MCF 10A (cell line): Measurements from ENCODE around the gene DDX1. TPM values are rescaled to one million over a fixed set of nuclear protein-coding genes. Genes with fewer than 3 reads are reported as not detected.

Experiments
- BruUV-seq: library from RNA; stranded (reverse); fragments of 400-500 nt; replicated peaks from 2 replicates; lab custom pipeline; 2021; lab: Mats Ljungman, UMichigan
- CTCF ChIA-PET: fragments of 300-600 bp; sonication (Branson Sonifier 250); formaldehyde crosslinking; extraction: SDS; loops from one replicate; lab custom pipeline; 2021; ENCODE audit warnings: antibody characterized with exemption, inconsistent platforms; lab: Yijun Ruan, JAX
- POLR2A ChIA-PET: fragments of 300-600, 350-650 bp; sonication (Branson Sonifier 250); formaldehyde crosslinking; extraction: SDS; loops from one replicate; lab custom pipeline; 2020; ENCODE audit warnings: antibody characterized with exemption, inconsistent platforms; lab: Yijun Ruan, JAX
- DNase-seq: peaks from one replicate; pipeline ENCODE4 v3.0.0-alpha.2; 2018; ENCODE audit not compliant: unreplicated experiment
- H3K27ac Mint-ChIP-seq: one replicate; pipeline ENCODE4 v1.8.0; 2022; ENCODE audit warnings: mild to moderate bottlenecking, low read depth, mixed read lengths; ENCODE audit not compliant: unreplicated experiment
- H3K27me3 Mint-ChIP-seq: one replicate; pipeline ENCODE4 v1.8.0; 2022; ENCODE audit warnings: mixed read lengths; ENCODE audit not compliant: insufficient read depth, unreplicated experiment
- H3K36me3 Mint-ChIP-seq: one replicate; pipeline ENCODE4 v1.8.0; 2022; ENCODE audit warnings: mild to moderate bottlenecking, moderate library complexity, mixed read lengths; ENCODE audit not compliant: insufficient read depth, unreplicated experiment
- H3K4me1 Mint-ChIP-seq: one replicate; pipeline ENCODE4 v1.8.0; 2022; ENCODE audit warnings: mixed read lengths; ENCODE audit not compliant: insufficient read depth, unreplicated experiment
- H3K4me3 Mint-ChIP-seq: one replicate; pipeline ENCODE4 v1.8.0; 2022; ENCODE audit warnings: mild to moderate bottlenecking, moderate library complexity, mixed read lengths; ENCODE audit not compliant: unreplicated experiment
- H3K9me3 Mint-ChIP-seq: one replicate; pipeline ENCODE4 v1.8.0; 2022; ENCODE audit warnings: mixed read lengths; ENCODE audit not compliant: unreplicated experiment
- intact Hi-C: fragments of 100-400 bp; cut with micrococcal nuclease; formaldehyde crosslinking; loops from 2 replicates; pipeline ENCODE4 v1.14.1; 2022
- total RNA-seq: library from RNA; stranded (reverse); gene quantifications from 2 replicates; pipeline ENCODE4 v1.2.3, GENCODE V29; 2022
- TF ChIP-seq, protein P1 (sequence below): fragments of 200-600 bp; IDR thresholded peaks from one replicate; pipeline ENCODE4 v1.8.0; 2022; ENCODE audit warnings: antibody characterized with exemption, mild to moderate bottlenecking; ENCODE audit not compliant: unreplicated experiment

DDX1 gene
- total RNA-seq, 1 experiment from 2014 or later = 119 TPM

DNA sequence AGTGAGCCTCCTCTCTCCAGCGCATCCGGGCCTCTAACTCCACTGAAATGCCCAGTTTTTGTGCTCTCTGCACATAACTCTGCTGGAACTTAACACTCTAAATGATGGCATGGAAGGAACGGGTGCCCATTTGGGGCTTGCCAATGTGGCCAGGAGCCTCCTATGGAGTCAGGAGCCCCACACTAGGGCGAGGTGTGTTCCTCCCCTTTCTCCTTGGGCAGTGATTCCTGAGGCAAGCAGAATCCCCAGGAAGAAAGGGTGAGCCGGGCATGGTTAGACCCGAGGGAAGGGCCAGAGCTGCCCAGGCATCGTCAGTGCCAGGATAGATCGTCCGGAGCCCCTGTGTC is 63.0 kb downstream of the DDX1 start:
- Mint-ChIP-seq H3K27ac (no peak overlapping the region), H3K9me3 (peaks cover 8% of the 10 kb centered on the region), H3K4me1 (no peaks in the 10 kb centered on the region), H3K36me3 (no peaks in the 10 kb centered on the region), H3K4me3 (no peak overlapping the region), H3K27me3 (peaks cover 48% of the 10 kb centered on the region)
- intact Hi-C loops = no loop called here
- no TSS peak for BruUV-seq
- TF ChIP-seq, protein P1, sequence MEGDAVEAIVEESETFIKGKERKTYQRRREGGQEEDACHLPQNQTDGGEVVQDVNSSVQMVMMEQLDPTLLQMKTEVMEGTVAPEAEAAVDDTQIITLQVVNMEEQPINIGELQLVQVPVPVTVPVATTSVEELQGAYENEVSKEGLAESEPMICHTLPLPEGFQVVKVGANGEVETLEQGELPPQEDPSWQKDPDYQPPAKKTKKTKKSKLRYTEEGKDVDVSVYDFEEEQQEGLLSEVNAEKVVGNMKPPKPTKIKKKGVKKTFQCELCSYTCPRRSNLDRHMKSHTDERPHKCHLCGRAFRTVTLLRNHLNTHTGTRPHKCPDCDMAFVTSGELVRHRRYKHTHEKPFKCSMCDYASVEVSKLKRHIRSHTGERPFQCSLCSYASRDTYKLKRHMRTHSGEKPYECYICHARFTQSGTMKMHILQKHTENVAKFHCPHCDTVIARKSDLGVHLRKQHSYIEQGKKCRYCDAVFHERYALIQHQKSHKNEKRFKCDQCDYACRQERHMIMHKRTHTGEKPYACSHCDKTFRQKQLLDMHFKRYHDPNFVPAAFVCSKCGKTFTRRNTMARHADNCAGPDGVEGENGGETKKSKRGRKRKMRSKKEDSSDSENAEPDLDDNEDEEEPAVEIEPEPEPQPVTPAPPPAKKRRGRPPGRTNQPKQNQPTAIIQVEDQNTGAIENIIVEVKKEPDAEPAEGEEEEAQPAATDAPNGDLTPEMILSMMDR = no peak
- ChIA-PET CTCF (no interaction called here), POLR2A (interaction anchor here (1.1 kb wide), 1 partner anchor 711 kb away, joined by 4 read pairs; no protein-coding TSS in a partner anchor)
- no peak for DNase-seq

DNA sequence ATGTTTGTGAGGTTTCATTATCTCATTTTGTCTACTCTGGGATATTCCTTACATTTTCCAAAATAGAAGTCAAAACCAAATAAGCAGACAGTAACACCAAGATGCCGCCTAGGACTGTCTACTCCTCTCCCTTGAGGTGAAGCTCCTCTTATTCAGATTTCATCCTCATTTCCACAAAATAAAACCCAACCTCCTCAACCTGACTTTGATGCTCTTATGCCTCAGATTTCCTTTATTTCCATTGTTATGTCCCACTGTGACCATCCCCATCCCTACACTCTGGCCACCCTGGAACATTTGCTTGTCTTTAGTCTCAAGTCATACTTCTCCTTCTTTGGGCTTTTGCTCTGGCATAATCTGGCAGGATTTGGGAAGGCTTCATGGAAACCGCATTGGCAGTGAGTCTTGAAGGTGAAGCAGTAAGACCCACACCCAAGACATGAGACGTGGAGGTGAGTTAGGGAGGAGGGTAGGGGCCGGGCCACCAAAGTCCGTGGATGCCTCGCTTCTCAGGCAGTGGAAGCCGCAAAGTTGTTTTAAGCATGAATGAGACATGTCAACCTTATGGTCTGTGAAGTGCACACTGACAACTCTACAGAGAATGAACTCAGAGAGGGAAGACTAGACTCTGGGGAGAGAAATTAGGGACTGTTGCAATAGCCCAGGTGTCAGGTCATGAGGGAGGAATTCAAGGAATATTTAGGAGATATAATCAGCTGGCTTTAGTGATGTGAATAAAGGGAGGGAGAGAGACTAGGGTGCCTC is 63.6 kb downstream of the DDX1 start:
- intact Hi-C loops = no loop called here
- Mint-ChIP-seq H3K27ac (no peak overlapping the region), H3K36me3 (no peaks in the 10 kb centered on the region), H3K4me1 (no peaks in the 10 kb centered on the region), H3K27me3 (peaks cover 46% of the 10 kb centered on the region), H3K9me3 (peaks cover 8% of the 10 kb centered on the region), H3K4me3 (no peak overlapping the region)
- TF ChIP-seq, protein P1 = no peak
- no peak for DNase-seq
- POLR2A ChIA-PET = interaction anchor here (1.1 kb wide), 1 partner anchor 710 kb away, joined by 4 read pairs; no protein-coding TSS in a partner anchor
- no TSS peak for BruUV-seq
- CTCF ChIA-PET = interaction anchor here (0.6 to 1.0 kb wide), 2 partner anchors 14 to 17 kb away, joined by 3 to 4 read pairs; no protein-coding TSS in a partner anchor

DNA sequence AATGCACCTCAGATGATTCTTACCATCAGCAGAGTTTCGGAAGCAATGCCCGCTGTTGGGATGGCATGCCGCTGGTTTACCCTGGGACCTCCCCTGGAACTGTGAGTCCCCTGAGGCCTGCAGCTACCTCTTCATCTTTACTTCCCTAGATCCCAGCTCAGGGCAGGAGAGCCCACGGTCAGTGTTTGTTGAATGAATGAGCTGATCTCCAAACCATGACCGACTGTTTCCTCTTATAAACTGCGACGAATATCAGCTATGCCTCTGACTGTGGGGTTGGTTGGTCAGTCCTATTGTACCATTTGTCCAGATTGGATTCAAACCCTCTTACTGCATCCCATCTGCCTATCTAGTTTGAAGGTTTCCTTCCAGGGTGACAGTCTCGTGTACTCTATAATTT is 64.4 kb downstream of the DDX1 start:
- Mint-ChIP-seq H3K27me3 (peaks cover 38% of the 10 kb centered on the region), H3K27ac (no peak overlapping the region), H3K4me3 (no peak overlapping the region), H3K4me1 (no peaks in the 10 kb centered on the region), H3K36me3 (no peaks in the 10 kb centered on the region), H3K9me3 (peaks cover 8% of the 10 kb centered on the region)
- ChIA-PET POLR2A (no interaction called here), CTCF (interaction anchor here (0.6 to 1.0 kb wide), 2 partner anchors 15 to 18 kb away, joined by 3 to 4 read pairs; no protein-coding TSS in a partner anchor)
- no peak for DNase-seq
- BruUV-seq = no TSS peak
- TF ChIP-seq, protein P1 = no peak
- intact Hi-C loops = no loop called here

DNA sequence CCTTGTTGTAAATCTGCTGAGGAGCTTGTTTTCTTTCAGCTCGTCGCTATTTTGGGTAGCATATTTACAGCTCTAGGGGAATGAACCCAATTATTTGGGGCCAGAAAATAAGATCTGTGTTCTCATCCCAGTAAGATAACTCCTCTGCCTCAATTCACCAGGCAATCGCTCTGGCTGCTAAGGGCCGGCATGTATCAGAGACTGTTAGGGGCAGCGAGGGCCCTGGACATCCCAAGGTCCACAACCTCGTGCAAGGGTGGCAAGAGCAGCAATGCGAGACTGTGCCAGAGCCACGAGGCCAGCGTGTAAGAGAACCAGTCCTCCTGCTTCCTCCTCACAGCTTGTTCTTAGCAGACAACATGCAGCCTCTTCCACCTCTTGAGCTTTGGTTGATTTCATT is 66.1 kb downstream of the DDX1 start:
- intact Hi-C loops = no loop called here
- no peak overlapping the region for H3K27ac Mint-ChIP-seq
- DNase-seq = no peak
- no peaks in the 10 kb centered on the region for H3K36me3 Mint-ChIP-seq
- peaks cover 8% of the 10 kb centered on the region for H3K9me3 Mint-ChIP-seq
- H3K4me1 Mint-ChIP-seq = no peaks in the 10 kb centered on the region
- no TSS peak for BruUV-seq
- no peak overlapping the region for H3K4me3 Mint-ChIP-seq
- ChIA-PET POLR2A (no interaction called here), CTCF (interaction anchor here (0.6 to 0.7 kb wide), 2 partner anchors 14 to 386 kb away, joined by 3 read pairs; no protein-coding TSS in a partner anchor)
- TF ChIP-seq, protein P1 = no peak
- peaks cover 45% of the 10 kb centered on the region for H3K27me3 Mint-ChIP-seq
